ENCODE results near the gene SEPSECS.
A peak's percentile ranks its signal among the peaks of the same experiment; 100 is the strongest.

The SEPSECS gene

GRCh38 chr4:25159837-25160713, at the start of gene SEPSECS:
Gene SEPSECS, minus strand, starts transcription at chr4:25160449. Its CDS starts 80 bp downstream, at chr4:25160369.
- DNase-seq, result peak; percentile 85

GRCh38 chr4:25209702-25210101, 49.5 kb upstream of the SEPSECS start:
- no peak for DNase-seq

DNA sequence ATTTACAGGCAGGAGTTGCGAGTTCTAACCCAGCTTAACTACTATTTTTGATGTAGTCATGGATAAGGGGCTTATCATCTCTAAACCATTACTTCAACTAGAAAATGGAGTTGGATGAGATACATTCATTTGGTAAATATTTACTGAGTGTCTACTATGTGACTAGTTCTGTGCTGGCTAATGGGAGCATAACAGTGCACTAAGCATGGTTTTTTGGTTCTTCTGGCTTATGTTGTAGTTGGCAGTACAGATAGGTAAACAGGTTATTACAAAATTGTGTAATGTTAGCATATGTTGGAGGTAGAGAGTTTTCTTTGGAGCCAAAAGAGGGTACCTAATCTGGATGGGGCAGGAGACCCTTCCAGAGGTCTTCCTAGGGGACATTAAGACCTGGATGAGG, 47.7 kb upstream of the SEPSECS start:
- DNase-seq, result no peak

DNA sequence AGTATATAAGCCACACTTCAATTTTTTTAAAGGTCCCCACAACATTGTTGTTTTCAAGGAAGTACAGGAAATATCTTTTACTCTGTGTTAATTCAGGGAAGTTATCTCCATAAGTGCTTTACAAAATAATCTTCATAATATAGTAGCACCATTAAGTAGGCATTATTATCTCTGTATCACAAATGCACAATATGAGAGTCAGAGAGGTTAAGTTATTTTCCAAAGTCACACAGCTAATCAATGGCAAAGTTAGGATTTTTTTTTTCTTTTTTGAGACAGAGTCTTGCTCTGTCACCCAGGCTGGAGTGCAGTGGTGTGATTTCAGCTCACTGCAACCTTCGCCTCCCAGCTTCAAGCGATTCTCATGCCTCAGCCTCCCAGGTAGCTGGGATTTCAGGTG, 38.5 kb upstream of the SEPSECS start:
- no peak for DNase-seq

- DNase-seq, result no peak
Observed at GRCh38 chr4:25190407-25190806, 30.2 kb upstream of the SEPSECS start.

DNA sequence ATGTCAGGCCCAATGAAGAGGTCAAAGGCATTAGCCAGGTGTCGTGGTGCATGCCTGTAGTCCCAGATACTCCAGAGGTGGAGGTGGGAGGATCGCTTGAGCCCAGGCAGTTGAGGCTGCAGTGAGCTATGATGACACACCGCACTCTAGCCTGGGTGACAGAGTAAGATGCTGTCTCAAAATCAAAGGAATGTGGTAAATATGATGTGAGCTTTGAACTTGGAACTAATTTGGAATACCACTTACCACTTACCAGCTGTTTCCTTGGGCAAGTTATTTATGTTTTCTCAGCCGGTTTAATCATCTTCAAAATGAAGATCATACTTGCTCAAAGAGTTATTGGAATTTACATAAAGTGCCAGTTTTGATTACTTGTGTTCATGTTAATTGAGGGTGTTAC, 23.8 kb upstream of the SEPSECS start:
- no peak for DNase-seq

- DNase-seq, result no peak
Observed at GRCh38 chr4:25182937-25183336, 22.7 kb upstream of the SEPSECS start.

DNA sequence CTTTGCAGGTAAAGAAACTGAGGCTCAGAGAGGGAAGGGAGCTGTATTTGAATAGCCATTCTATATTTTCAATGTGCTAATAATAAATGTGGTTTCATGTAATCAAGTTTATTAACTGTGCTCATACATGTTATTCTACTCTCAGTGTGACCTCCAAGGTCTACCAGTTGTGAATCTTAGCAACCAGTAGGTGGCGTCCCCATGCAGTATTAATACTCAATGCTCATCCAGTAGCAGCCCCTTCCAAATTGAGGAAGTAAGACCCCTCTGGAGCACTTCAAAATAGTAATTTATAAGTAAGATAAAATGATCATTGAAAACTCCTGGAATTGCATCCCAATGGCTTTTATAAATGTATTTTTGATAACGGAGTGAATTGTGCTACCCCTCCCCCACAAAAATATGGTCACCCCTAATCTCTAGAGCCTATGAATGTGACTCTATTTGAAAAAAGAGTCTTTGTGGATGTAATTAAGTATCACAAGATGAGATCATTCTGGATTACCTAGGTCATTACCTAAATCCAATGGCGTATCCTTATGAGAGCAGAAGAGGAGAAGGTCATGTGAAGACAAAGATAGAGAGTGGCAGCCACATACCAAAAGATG, 20.4 kb upstream of the SEPSECS start:
- DNase-seq, result no peak

GRCh38 chr4:25178838-25179261, 18.6 kb upstream of the SEPSECS start:
- no peak for DNase-seq

GRCh38 chr4:25177147-25177546, 16.9 kb upstream of the SEPSECS start:
- DNase-seq, result no peak

DNA sequence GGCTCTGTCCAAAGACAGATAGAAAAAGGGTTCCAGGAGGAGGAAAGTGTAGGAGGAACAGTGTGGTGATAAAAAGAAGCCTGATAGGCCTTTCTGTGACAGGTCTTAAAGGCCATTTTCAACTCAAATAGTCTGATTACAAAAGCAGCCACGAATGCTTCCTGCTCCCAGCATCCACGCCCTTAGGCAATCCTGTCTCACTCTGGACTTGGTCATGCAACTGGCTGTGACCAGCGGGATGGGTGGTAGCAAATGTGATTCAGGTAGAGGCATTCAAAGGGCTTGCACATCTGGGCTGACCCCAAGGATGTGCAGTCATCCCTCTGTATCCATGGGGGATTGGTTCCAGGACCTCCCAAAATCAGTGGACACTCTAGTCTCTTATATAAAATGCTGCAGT, 14.4 kb upstream of the SEPSECS start:
- no peak for DNase-seq

- no peak for DNase-seq
Observed at GRCh38 chr4:25172961-25173915, 13.0 kb upstream of the SEPSECS start.

- DNase-seq, result no peak
Observed at GRCh38 chr4:25171201-25171865, 11.1 kb upstream of the SEPSECS start.

- DNase-seq, result no peak
Observed at GRCh38 chr4:25169446-25169845, 9.2 kb upstream of the SEPSECS start.

DNA sequence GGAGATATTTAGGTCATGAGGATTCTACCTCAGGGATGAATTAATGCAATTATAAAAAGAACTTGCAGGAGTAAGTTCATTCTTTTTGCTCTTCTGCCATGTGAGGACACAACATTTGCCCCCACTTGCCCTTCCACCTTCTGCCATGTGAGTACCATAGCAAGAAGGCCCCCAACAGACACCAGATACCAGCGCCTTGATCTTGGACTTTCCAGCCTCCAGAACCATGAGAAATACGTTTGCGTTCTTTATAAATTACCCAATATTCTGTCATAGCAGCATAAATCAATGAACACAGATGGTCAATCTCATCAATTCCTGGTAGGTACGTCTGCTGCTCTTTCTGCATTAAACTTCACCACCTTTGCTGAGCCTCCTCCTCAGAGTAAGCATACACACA, 5.7 kb upstream of the SEPSECS start:
- DNase-seq, result no peak

- no peak for DNase-seq
Observed at GRCh38 chr4:25163196-25163595, 2.9 kb upstream of the SEPSECS start.

DNA sequence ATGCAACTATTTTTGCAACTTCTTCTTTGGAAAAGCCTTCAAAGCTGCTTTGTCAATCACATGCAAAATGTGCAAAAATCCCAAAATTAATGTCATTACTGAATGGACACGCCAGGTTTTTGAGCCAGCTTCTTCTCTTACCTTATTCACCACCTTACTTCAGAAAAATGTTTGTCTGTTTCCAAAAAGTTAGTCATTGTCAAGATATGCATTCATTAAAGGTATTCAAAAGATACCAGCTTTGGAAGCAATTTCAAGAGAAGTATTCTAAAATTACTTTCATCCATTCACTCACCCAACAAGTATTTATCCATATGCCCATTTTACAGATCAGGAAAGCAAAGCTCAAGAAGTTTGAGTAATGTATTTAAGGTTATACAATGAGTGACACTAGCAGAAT, 2.3 kb upstream of the SEPSECS start:
- no peak for DNase-seq

DNA sequence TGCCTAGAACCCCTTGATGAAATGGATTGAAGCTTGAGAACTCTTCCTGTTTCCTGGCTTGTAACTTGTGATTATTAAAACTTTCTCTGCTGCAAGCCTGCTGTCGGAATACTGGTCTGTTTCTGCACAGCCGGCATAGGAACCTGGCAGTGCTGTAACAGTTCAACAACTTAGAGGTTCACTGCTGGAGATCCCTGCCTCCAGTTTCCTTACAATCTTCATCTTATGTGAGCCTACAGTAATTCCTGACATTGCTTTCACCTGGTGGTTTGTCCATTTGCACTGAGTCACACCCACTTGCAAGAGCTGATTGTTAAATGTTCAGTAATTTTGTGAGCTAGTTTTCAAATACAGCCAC, 1.3 kb upstream of the SEPSECS start:
- no peak for DNase-seq

- peak; percentile 66 for DNase-seq
Observed at GRCh38 chr4:25160714-25161592, 704 bp upstream of the SEPSECS start.

- no peak for DNase-seq
Observed at GRCh38 chr4:25158817-25159216, 1.4 kb downstream of the SEPSECS start.

- DNase-seq, result no peak
Observed at GRCh38 chr4:25157081-25157480, 3.2 kb downstream of the SEPSECS start.

DNA sequence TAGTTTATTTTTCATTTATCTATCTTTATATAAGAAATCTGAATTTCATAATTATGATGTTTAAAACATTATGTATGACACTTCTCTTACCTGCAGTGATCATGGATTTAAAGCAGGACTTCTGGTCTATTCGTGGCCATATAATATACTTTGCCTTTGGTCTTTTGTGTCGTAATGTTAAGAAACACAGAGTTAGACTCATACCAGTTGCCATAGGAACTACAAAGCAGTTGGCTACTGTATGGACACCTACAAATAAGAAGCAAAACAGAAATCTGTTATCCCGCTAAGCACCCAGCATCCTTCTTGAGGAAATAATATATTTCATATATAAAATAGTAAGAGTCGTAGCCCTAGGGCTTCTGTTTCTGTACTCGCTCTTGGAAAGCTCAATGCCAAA, 4.3 kb downstream of the SEPSECS start:
- DNase-seq, result no peak

All from NCI-H748 treated with DMSO at 0.1 percent for 48 hours (cell line).